Panc1 (cell line): ENCODE measurements around the gene HYCC2. TPM values are rescaled to one million over a fixed set of nuclear protein-coding genes. Genes with fewer than 3 reads are reported as not detected.

Experiments used
- ATAC-seq: fragments of 200-7000 bp; cut with Tn5 transposase; 2 replicates; pipeline ENCODE4 v1.9.1; 2020; ENCODE audit warnings: mild to moderate bottlenecking, moderate library complexity
- BruUV-seq: library from RNA; stranded (reverse); fragments of 400-500 nt; replicated peaks from 2 replicates; lab custom pipeline; 2021; lab: Mats Ljungman, UMichigan
- CTCF ChIA-PET: fragments of 300-600 bp; sonication (Branson Sonifier 250); formaldehyde crosslinking; loops from one replicate; lab custom pipeline; 2022; ENCODE audit warnings: antibody characterized with exemption; lab: Charles Lee
- POLR2A ChIA-PET: fragments of 300-600 bp; sonication (Branson Sonifier 250); formaldehyde crosslinking; loops from one replicate; lab custom pipeline; 2022; ENCODE audit warnings: antibody characterized with exemption; lab: Charles Lee
- DNase-seq: peaks from one replicate; pipeline ENCODE4 v3.0.0-alpha.2; 2010; ENCODE audit warnings: low read depth, low spot score
- H3K27ac ChIP-seq: 2 replicates; pipeline ENCODE4 v1.5.1; 2011; ENCODE audit warnings: mild to moderate bottlenecking, low read length, inconsistent platforms
- H3K27me3 ChIP-seq: fragments of 200-500 bp; sonication (Bioruptor generic); 2 replicates; pipeline ENCODE4 v1.6.0; 2014; ENCODE audit warnings: low read length, inconsistent platforms; ENCODE audit not compliant: control insufficient read depth, insufficient read depth
- H3K36me3 ChIP-seq: fragments of 200-500 bp; sonication (Bioruptor generic); 2 replicates; pipeline ENCODE4 v1.5.1; 2014; ENCODE audit warnings: inconsistent platforms, mild to moderate bottlenecking, low read length, moderate library complexity; ENCODE audit not compliant: control insufficient read depth, insufficient read depth
- H3K4me1 ChIP-seq: 2 replicates; pipeline ENCODE4 v1.5.1; 2011; ENCODE audit warnings: inconsistent platforms, mild to moderate bottlenecking, low read length, moderate library complexity; ENCODE audit not compliant: control insufficient read depth, insufficient read depth
- H3K4me3 ChIP-seq, 2 experiments: 2 replicates each; pipeline ENCODE4 v1.5.1; 2011 to 2012; ENCODE audit warnings: low read depth in 2 of 2, low read length in 2 of 2, mild to moderate bottlenecking in 2 of 2, inconsistent platforms in 1 of 2, moderate library complexity in 1 of 2
- H3K9me3 ChIP-seq: fragments of 200-500 bp; sonication (Bioruptor generic); 2 replicates; pipeline ENCODE4 v1.5.1; 2014; ENCODE audit warnings: low read depth, mild to moderate bottlenecking, inconsistent platforms, low read length, moderate library complexity; ENCODE audit not compliant: control insufficient read depth, insufficient read depth
- CTCF ChIP-seq: fragments of 450-650 bp; IDR thresholded peaks from 2 replicates; pipeline ENCODE4 v1.5.1; 2017; ENCODE audit warnings: mild to moderate bottlenecking
- POLR2AphosphoS5 ChIP-seq: IDR thresholded peaks from 2 replicates; pipeline ENCODE4 v1.6.1; 2012; ENCODE audit warnings: mild to moderate bottlenecking, low read depth, low read length, moderate library complexity
- REST ChIP-seq, 2 experiments: IDR thresholded peaks; 2 replicates each; pipeline ENCODE4 v1.6.1; 2011 to 2012; ENCODE audit warnings: low read depth in 2 of 2, control low read depth in 1 of 2, low read length in 1 of 2, mild to moderate bottlenecking in 1 of 2, moderate library complexity in 1 of 2; ENCODE audit not compliant: insufficient read depth in 1 of 2
- SIN3A ChIP-seq: IDR thresholded peaks from 2 replicates; pipeline ENCODE4 v1.6.1; 2012; ENCODE audit warnings: low read depth, mild to moderate bottlenecking, low read length, moderate library complexity, borderline replicate concordance; ENCODE audit not compliant: insufficient read depth
- TCF7L2 ChIP-seq: IDR thresholded peaks from 2 replicates; pipeline ENCODE4 v1.6.1; 2011; ENCODE audit warnings: mild to moderate bottlenecking, low read depth, low read length, inconsistent platforms
- in situ Hi-C: cut with HindIII; loops from 2 replicates; pipeline ENCODE4 v1.10.0; 2016; ENCODE audit warnings: low sequenced_read_pairs, low pct_unique_long_range_greater_than_20kb
- intact Hi-C: fragments of 100-400 bp; cut with micrococcal nuclease; formaldehyde crosslinking; loops from one replicate; pipeline ENCODE4 v1.10.0; 2022; ENCODE audit not compliant: unreplicated experiment
- total RNA-seq: library from RNA; stranded (reverse); gene quantifications from one replicate; pipeline ENCODE4 v1.2.1, GENCODE V29; 2021; ENCODE audit not compliant: unreplicated experiment

Gene HYCC2
- total RNA-seq, 1 experiment from 2014 or later, result 12.0 TPM

GRCh38 chr2:201108341-201108740, 36.9 kb upstream of the HYCC2 start:
- Histone ChIP-seq H3K4me3 (no peak overlapping the region), H3K9me3 (no peaks in the 10 kb centered on the region), H3K27me3 (no peaks in the 10 kb centered on the region), H3K4me1 (no peaks in the 10 kb centered on the region), H3K27ac (no peak overlapping the region), H3K36me3 (no peaks in the 10 kb centered on the region)
- TF ChIP-seq CTCF (no peak), POLR2AphosphoS5 (no peak), TCF7L2 (no peak), SIN3A (no peak), REST (IDR thresholded peaks at IDR 0.05; ENCODE audit: insufficient read depth in 1 of 2, low read depth in 2 of 2, low read length in 1 of 2) (no peak)
- DNase-seq (no peak), ATAC-seq (no peak)
- ChIA-PET CTCF (interaction anchor here (0.6 kb wide), 1 partner anchor 202 kb away, joined by 3 read pairs; no protein-coding TSS in a partner anchor), POLR2A (no interaction called here)
- in situ Hi-C loops, result no loop called here
- no TSS peak for BruUV-seq
- intact Hi-C loops, result no loop called here

- Histone ChIP-seq H3K27ac (no peak overlapping the region), H3K4me3 (no peak overlapping the region), H3K27me3 (no peaks in the 10 kb centered on the region), H3K36me3 (no peaks in the 10 kb centered on the region), H3K4me1 (no peaks in the 10 kb centered on the region), H3K9me3 (no peaks in the 10 kb centered on the region)
- intact Hi-C loops (no loop called here), in situ Hi-C loops (no loop called here)
- CTCF ChIA-PET, result no interaction called here
- POLR2A ChIA-PET, result interaction anchor here (0.6 kb wide), 2 partner anchors 145 to 200 kb away, joined by 3 to 8 read pairs; no protein-coding TSS in a partner anchor
- DNase-seq (no peak), ATAC-seq (no peak)
- no TSS peak for BruUV-seq
- TF ChIP-seq POLR2AphosphoS5, result no peak
These were observed 36.2 kb upstream of the HYCC2 start for GRCh38 chr2:201107624-201108023.

GRCh38 chr2:201105759-201106158, 34.3 kb upstream of the HYCC2 start:
- no peaks in the 10 kb centered on the region for H3K27me3 ChIP-seq
- TF ChIP-seq SIN3A (no peak), POLR2AphosphoS5 (no peak), CTCF (no peak), REST (IDR thresholded peaks at IDR 0.05; ENCODE audit: insufficient read depth in 1 of 2, low read depth in 2 of 2, low read length in 1 of 2) (no peak), TCF7L2 (no peak)
- intact Hi-C loops (no loop called here), in situ Hi-C loops (no loop called here)
- DNase-seq, result no peak
- no peaks in the 10 kb centered on the region for H3K9me3 ChIP-seq
- no peak overlapping the region for H3K27ac ChIP-seq
- ATAC-seq, result no peak
- BruUV-seq, result no TSS peak
- ChIA-PET CTCF (no interaction called here), POLR2A (no interaction called here)
- H3K36me3 ChIP-seq, result no peaks in the 10 kb centered on the region
- no peaks in the 10 kb centered on the region for H3K4me1 ChIP-seq
- no peak overlapping the region for H3K4me3 ChIP-seq
